Aorta (tissue), 5 donors: Measurements from ENCODE around the gene HIRIP3. TPM values are rescaled to one million over a fixed set of nuclear protein-coding genes. Genes with fewer than 3 reads are reported as not detected.
"Not testable (repeated sequence)": the region's sequence is repeated elsewhere in the genome, so short reads cannot be mapped to it uniquely, and the experiment has no call there.

Source experiments
- ATAC-seq: fragments of 200-7000 bp; cut with Tn5 transposase; one replicate; pipeline ENCODE4 v1.9.1; 2022; ENCODE audit warnings: moderate library complexity; ENCODE audit not compliant: low FRiP score
- DNase-seq, 2 donors: peaks; one replicate each; pipeline ENCODE4 v3.0.0-alpha.2; 2020
- H3K27ac ChIP-seq, 2 donors: one replicate each; pipeline ENCODE4 v1.5.1; 2013; ENCODE audit warnings: low read length in 2 of 2, mild to moderate bottlenecking in 2 of 2, moderate library complexity in 2 of 2, control low read depth in 1 of 2, inconsistent platforms in 1 of 2, low read depth in 1 of 2
- H3K27me3 ChIP-seq, 2 donors: one replicate each; pipeline ENCODE4 v1.6.1; 2013; ENCODE audit warnings: control low read depth in 1 of 2, low read length in 1 of 2, mild to moderate bottlenecking in 1 of 2, moderate library complexity in 1 of 2; ENCODE audit not compliant: insufficient read depth in 2 of 2, control insufficient read depth in 1 of 2
- H3K36me3 ChIP-seq, 2 donors: one replicate each; pipeline ENCODE4 v1.6.1; 2013; ENCODE audit warnings: control low read depth in 1 of 2, low read length in 1 of 2, mild to moderate bottlenecking in 1 of 2; ENCODE audit not compliant: insufficient read depth in 2 of 2, control insufficient read depth in 1 of 2
- H3K4me1 ChIP-seq, 2 donors: one replicate each; pipeline ENCODE4 v1.6.1; 2013; ENCODE audit warnings: low read length in 2 of 2, control low read depth in 1 of 2, mild to moderate bottlenecking in 1 of 2, moderate library complexity in 1 of 2; ENCODE audit not compliant: insufficient read depth in 2 of 2, control insufficient read depth in 1 of 2
- H3K4me3 ChIP-seq, 2 donors: one replicate each; pipeline ENCODE4 v1.5.1; 2013; ENCODE audit warnings: low read length in 2 of 2, control low read depth in 1 of 2, mild to moderate bottlenecking in 1 of 2
- H3K9me3 ChIP-seq: one replicate; pipeline ENCODE4 v1.6.1; 2013; ENCODE audit warnings: mild to moderate bottlenecking, low read length; ENCODE audit not compliant: control insufficient read depth
- WGBS, 2 donors: extraction: QIAGEN DNeasy Blood & Tissue Kit; methylation state at CpG; one replicate each; pipeline ENCODE4 v1.1.7; 2013; 5-methylcytosine and 5-hydroxymethylcytosine counted together
- intact Hi-C, 2 donors: fragments of 100-400 bp; cut with DNase I; formaldehyde crosslinking; loops; one replicate each; pipeline versions ENCODE4 v1.14.2 to v1.15.0; 2022
- polyA plus RNA-seq, 2 donors: library from polyadenylated mRNA; stranded (reverse); fragments of 200-250 nt; gene quantifications; one replicate each; pipeline ENCODE4 v1.2.3, GENCODE V29; 2013
- total RNA-seq, 2 donors: library from RNA; stranded (reverse); fragmentation: NEBNext Ultra II Directional; extraction: Animal tissue kit (Norgen Biotek cat#: 25700); gene quantifications; one replicate each; pipeline ENCODE4 v1.2.1, GENCODE V29; 2021
- donor health status: healthy with polysubstance abuse.
- donor health status: Bipolar disorder and iron deficiency.
- donor health status: DM: no; HTN: no; CAD: no.
- donor health status: DM: no; HTN: no; CAD: no.
- donor health status: DM: yes; HTN: yes; CAD: no.

Gene HIRIP3
- total and polyA plus RNA-seq, 4 donors = 7.9 to 23.6 (median 11.0) TPM

DNA sequence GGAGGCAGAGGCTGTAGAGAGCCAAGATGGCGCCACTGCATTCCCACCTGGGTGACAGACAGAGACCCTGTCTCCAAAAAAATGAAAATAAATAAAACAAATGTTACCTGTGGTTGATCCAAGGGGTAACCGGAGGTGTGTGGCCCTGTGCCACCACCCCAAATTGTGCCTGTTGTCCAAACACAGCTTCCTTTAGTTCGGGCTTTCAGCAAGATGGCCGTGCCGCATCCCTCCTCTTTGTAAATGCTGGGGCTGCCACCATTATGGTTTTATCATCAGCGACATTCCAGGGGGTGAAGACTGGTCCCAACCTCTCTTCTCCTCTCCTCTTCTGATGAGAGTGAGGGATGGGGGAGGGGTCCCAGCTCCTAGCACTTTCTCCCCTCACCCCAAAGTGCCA is 27.5 kb upstream of the HIRIP3 start, which contains the start of gene C16orf92:
C16orf92 (plus strand) TSS at position 312 of the 400 bp plus-strand sequence. CDS start 143 bp downstream, outside the sequence.
- ATAC-seq (no peak), DNase-seq (no peak)
- intact Hi-C loops = loop anchor here in 1 of 2 donors (10.0 kb wide), 1 partner anchor 328 kb away; no protein-coding TSS in a partner anchor
- H3K9me3 ChIP-seq = no peaks in the 10 kb centered on the region
- no peaks in the 10 kb centered on the region for H3K36me3 ChIP-seq
- WGBS, 2 donors = 81 to 83% methylated on average over 6 of the region's 6 CpGs
- no peaks in the 10 kb centered on the region for H3K4me1 ChIP-seq
- H3K4me3 ChIP-seq = no peak within 1 kb of the TSS
- no peaks in the 10 kb centered on the region for H3K27me3 ChIP-seq
- H3K27ac ChIP-seq = no peak within 1 kb of the TSS

DNA sequence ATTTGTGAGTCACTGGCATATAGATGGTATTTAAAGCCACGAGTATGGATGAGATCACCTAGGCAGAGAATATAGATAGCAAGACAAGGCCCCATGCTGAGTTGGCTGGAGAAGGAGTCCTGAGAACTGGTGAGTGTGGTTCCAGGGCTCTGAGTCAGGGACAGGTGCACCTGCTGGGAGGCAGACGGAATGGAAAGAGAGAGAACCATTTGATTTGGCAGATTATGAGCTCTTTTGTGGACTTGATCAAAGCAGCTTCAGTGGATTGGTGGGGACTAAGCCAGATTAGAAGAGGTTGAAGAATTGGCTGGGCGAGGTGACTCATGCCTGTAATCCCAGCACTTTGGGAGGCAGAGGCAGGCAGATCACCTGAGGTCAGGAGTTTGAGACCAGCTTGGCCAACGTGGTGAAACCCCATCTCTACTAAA is 23.3 kb upstream of the HIRIP3 start:
- DNase-seq = no peak
- no peaks in the 10 kb centered on the region for H3K27me3 ChIP-seq
- no peak overlapping the region for H3K27ac ChIP-seq
- no peak for ATAC-seq
- no peaks in the 10 kb centered on the region for H3K9me3 ChIP-seq
- H3K4me3 ChIP-seq = no peak overlapping the region
- no peaks in the 10 kb centered on the region for H3K36me3 ChIP-seq
- no peaks in the 10 kb centered on the region for H3K4me1 ChIP-seq
- intact Hi-C loops = no loop called here
- WGBS, 2 donors = 67 to 69% methylated on average over 4 of the region's 4 CpGs

DNA sequence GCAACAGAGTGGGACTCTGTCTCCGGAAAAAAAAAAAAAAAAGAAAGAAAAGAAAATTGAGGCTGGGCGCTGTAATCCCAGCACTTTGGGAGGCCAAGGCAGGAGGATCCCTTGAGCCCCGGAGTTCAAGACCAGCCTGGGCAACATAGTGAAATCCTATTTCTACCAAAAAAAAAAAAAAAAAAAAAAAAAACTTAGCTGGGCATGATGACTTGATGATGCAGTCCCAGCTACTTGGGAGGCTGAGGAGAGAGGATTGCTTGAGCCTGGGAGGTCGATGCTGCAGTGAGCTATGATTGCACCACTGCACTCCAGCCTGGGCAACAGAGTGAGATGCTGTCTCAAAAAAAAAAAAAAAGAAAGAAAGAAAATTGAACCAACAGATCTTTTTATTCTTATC is 22.5 kb upstream of the HIRIP3 start:
- 80 to 92% methylated on average over 4 of the region's 4 CpGs for WGBS, 2 donors
- ATAC-seq, H3K9me3 ChIP-seq, DNase-seq, H3K4me1 ChIP-seq, intact Hi-C loops, H3K27me3 ChIP-seq, H3K27ac ChIP-seq, H3K36me3 ChIP-seq, H3K4me3 ChIP-seq: not testable (repeated sequence)

DNA sequence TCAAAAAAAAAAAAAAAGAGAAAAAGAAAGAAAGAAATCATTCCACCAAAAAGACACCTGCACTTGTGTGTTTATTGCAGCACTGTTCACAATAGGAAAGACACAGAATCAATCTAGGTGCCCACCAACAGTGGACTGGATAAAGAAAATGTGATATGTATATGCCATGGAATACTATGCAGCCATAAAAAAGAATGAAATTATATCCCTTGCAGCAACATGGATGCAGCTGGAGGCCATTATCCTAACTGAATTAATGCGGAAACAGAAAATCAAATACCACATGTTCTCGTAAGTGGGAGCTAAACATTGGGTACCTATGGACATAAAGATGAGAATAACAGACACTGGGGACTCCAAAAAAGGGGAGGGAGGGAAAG is 21.9 kb upstream of the HIRIP3 start:
- intact Hi-C loops = no loop called here
- no peaks in the 10 kb centered on the region for H3K9me3 ChIP-seq
- no peak overlapping the region for H3K4me3 ChIP-seq
- ATAC-seq = no peak
- DNase-seq = no peak
- WGBS, 2 donors = 98% methylated on average over 2 of the region's 2 CpGs
- H3K27me3 ChIP-seq = no peaks in the 10 kb centered on the region
- H3K4me1 ChIP-seq = no peaks in the 10 kb centered on the region
- H3K27ac ChIP-seq = no peak overlapping the region
- H3K36me3 ChIP-seq = no peaks in the 10 kb centered on the region

DNA sequence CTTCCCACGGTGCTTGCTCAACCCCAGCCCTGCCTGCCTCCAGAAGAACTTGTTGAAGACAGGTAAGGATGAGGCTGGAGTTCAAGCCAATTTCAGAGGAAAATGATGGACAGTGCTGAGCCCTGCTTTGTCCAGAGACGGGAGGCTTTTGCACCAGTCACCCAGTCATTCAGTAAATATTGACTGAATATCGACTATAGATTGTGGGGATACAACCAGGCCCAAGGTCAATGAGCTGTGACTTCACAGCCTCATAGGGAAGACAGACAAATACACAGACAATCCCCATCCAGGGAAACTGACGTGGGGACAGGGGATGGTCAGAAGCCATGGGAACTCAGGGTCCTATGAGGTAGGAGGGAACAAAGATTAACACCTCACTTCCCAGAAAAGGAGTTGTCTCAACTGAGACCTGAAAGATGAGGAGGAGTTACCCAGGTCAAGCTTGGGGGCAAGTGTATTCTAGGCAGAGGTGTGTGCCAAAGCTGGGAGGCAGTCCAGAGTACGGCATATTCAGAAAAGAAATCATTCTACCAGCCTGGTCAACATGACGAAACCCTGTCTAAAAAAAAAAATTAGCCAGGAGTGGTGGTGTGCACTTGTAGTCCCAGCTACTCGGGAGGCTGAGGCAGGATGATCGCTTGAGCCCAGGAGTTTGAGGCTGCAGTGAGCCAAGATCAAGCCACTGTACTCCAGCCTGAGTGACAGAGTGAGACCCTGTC is 21.3 kb upstream of the HIRIP3 start:
- DNase-seq = no peak
- intact Hi-C loops = no loop called here
- no peaks in the 10 kb centered on the region for H3K36me3 ChIP-seq
- ATAC-seq = no peak
- H3K9me3 ChIP-seq = no peaks in the 10 kb centered on the region
- 70 to 74% methylated on average over 8 of the region's 8 CpGs for WGBS, 2 donors
- no peaks in the 10 kb centered on the region for H3K4me1 ChIP-seq
- no peak overlapping the region for H3K27ac ChIP-seq
- H3K27me3 ChIP-seq = no peaks in the 10 kb centered on the region
- no peak overlapping the region for H3K4me3 ChIP-seq

DNA sequence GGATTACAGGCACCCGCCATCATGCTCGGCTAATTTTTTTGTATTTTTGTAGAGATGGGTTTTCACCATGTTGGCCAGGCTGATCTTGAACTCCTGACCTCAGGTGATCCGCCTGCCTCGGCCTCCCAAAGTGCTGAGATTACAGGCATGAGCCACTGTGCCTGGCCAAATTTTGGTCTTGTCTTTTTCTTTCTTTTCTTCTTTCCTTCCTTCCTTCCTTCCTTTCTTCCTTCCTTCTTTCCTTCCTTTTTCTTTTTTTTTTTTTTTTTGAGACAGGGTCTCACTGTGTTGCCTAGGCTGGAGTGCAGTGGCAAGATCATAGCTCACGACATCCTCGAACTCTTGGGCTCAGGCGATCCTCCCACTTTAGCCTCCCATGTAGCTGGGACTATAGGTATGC is 20.0 kb upstream of the HIRIP3 start:
- H3K27ac ChIP-seq, H3K36me3 ChIP-seq, H3K9me3 ChIP-seq, H3K4me3 ChIP-seq, DNase-seq, H3K27me3 ChIP-seq, ATAC-seq, intact Hi-C loops, H3K4me1 ChIP-seq: not testable (repeated sequence)
- WGBS, 2 donors = 91 to 92% methylated on average over 7 of the region's 7 CpGs

DNA sequence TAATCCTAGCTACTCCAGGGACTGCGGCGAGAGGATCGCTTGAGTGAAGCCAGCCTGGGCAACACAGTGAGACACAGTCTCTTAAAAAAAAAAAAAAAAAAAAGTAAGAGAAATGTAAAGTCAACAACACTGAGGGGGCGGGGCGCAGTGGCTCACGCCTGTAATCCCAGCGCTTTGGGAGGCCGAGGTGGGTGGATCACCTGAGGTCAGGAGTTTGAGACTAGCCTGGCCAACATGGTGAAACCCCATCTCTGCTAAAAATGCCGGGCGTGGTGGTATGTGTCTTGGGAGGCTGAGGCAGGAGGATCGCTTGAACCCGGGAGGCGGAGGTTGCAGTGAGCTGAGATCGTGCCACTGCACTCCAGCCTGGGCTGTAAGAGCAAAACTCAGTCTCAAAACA is 17.2 kb upstream of the HIRIP3 start:
- ATAC-seq, H3K9me3 ChIP-seq, H3K27ac ChIP-seq, H3K4me1 ChIP-seq, H3K36me3 ChIP-seq, DNase-seq, H3K27me3 ChIP-seq, H3K4me3 ChIP-seq: not testable (repeated sequence)
- 80 to 92% methylated on average over 14 of the region's 14 CpGs for WGBS, 2 donors
- intact Hi-C loops = loop anchor here in 1 of 2 donors (5.0 kb wide), 1 partner anchor 95 kb away; no protein-coding TSS in a partner anchor

DNA sequence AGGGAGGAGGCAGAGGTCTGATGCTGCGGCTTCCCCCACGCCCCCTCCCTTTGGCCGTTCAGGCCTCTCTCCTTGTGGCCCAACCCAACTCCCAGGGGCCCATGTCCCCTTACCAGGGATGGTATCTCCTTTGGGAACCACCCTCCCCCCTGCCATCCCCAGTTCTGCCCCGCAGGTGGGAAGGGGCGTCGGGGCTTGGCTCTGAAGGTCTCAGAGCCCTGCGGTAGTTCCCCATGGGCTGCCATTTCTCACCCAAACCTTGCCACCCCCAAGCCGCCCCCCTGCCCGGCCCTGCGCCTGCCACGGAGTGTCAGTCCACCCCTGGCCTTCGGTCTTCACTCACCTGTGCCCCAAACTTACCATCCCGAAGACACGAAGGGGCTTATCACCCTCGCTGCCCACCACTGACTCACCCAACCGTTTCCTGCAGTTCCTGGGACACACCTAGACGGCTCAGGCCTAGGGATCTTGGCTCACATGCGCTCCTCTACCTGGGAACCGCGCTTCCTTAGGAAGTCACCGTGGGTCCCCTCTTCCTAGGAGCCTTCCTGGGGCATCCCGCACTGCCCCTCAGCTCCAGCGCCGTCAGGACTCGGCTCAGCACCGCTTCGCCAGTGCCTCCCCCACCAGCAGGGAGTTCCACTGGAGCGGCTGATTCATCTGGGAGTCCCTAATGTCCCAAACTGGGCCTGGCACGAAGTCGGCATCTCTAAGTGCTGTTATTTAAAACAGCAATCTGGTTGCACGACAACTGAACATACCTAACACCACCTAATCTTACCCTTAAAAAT is 16.5 kb upstream of the HIRIP3 start:
- Histone ChIP-seq H3K27me3 (no peaks in the 10 kb centered on the region), H3K4me3 (no peak overlapping the region), H3K4me1 (no peaks in the 10 kb centered on the region), H3K36me3 (no peaks in the 10 kb centered on the region), H3K27ac (no peak overlapping the region), H3K9me3 (no peaks in the 10 kb centered on the region)
- intact Hi-C loops = loop anchor here in 1 of 2 donors (5.0 kb wide), 1 partner anchor 95 kb away; no protein-coding TSS in a partner anchor
- ATAC-seq = no peak
- DNase-seq = no peak
- WGBS, 2 donors = 14 to 16% methylated on average over 31 of the region's 31 CpGs
